OCI-LY7 (cell line): ENCODE results near the gene OR52B2. TPM values are rescaled to one million over a fixed set of nuclear protein-coding genes. Genes with fewer than 3 reads are reported as not detected.

ENCODE experiments used
- BruUV-seq: library from RNA; stranded (reverse); fragments of 400-500 nt; replicated peaks from 2 replicates; lab custom pipeline; 2021; lab: Mats Ljungman, UMichigan
- CTCF ChIA-PET: fragments of 300-600 bp; sonication (Branson Sonifier 250); formaldehyde crosslinking; loops from one replicate; lab custom pipeline; 2022; ENCODE audit warnings: antibody characterized with exemption; ENCODE audit not compliant: unreplicated experiment; lab: Charles Lee
- POLR2A ChIA-PET: fragments of 300-600 bp; sonication (Branson Sonifier 250); formaldehyde crosslinking; loops from one replicate; lab custom pipeline; 2022; ENCODE audit warnings: antibody characterized with exemption; lab: Charles Lee
- DNase-seq: peaks from one replicate; pipeline ENCODE4 v3.0.0-alpha.2; 2015; ENCODE audit warnings: low spot score
- H2AFZ ChIP-seq: fragments of 200-600 bp; sonication (generic), shearing (Covaris generic); 2 replicates; pipeline ENCODE4 v1.6.1; 2014; ENCODE audit warnings: mild to moderate bottlenecking, antibody characterized with exemption, low read length, moderate library complexity
- H3K27ac ChIP-seq: fragments of 200-600 bp; sonication (generic); 2 replicates; pipeline ENCODE4 v1.5.1; 2014; ENCODE audit warnings: mixed run types, low read depth, mild to moderate bottlenecking, moderate library complexity, low read length, inconsistent platforms; ENCODE audit not compliant: poor library complexity, severe bottlenecking
- H3K36me3 ChIP-seq: fragments of 200-600 bp; sonication (generic); 2 replicates; pipeline ENCODE4 v1.6.1; 2014; ENCODE audit warnings: mild to moderate bottlenecking, antibody characterized with exemption, low read length, moderate library complexity, mixed read lengths; ENCODE audit not compliant: insufficient read depth
- H3K4me1 ChIP-seq: fragments of 200-600 bp; sonication (generic); 2 replicates; pipeline ENCODE4 v1.5.1; 2014; ENCODE audit warnings: mild to moderate bottlenecking, low read length; ENCODE audit not compliant: insufficient read depth, poor library complexity, severe bottlenecking
- H3K4me2 ChIP-seq: fragments of 200-600 bp; sonication (generic); 2 replicates; pipeline ENCODE4 v1.6.1; 2014; ENCODE audit warnings: mild to moderate bottlenecking, low read length
- H3K4me3 ChIP-seq: fragments of 200-600 bp; sonication (generic); 2 replicates; pipeline ENCODE4 v1.5.1; 2014; ENCODE audit warnings: mild to moderate bottlenecking, low read depth, low read length; ENCODE audit not compliant: poor library complexity, severe bottlenecking
- H3K79me2 ChIP-seq: fragments of 200-600 bp; sonication (generic); 2 replicates; pipeline ENCODE4 v1.6.1; 2016; ENCODE audit warnings: low read depth, mild to moderate bottlenecking, low read length, moderate library complexity, mixed read lengths; ENCODE audit not compliant: insufficient read depth
- H3K9me2 ChIP-seq: fragments of 200-600 bp; sonication (generic); 2 replicates; pipeline ENCODE4 v1.6.1; 2016; ENCODE audit warnings: mild to moderate bottlenecking, low read length, mixed read lengths; ENCODE audit not compliant: insufficient read depth
- H3K9me3 ChIP-seq: fragments of 200-600 bp; sonication (generic); 2 replicates; pipeline ENCODE4 v1.6.1; 2014; ENCODE audit warnings: mild to moderate bottlenecking, mixed run types, low read length, mixed read lengths
- H4K20me1 ChIP-seq: fragments of 200-600 bp; sonication (generic); 2 replicates; pipeline ENCODE4 v1.6.1; 2014; ENCODE audit warnings: mild to moderate bottlenecking, antibody characterized with exemption, low read length, moderate library complexity, mixed read lengths; ENCODE audit not compliant: insufficient read depth
- CTCF ChIP-seq: fragments of 200-600 bp; sonication (generic); conservative IDR thresholded peaks from 2 replicates; pipeline ENCODE4 v1.5.1; 2014; ENCODE audit warnings: mild to moderate bottlenecking, antibody characterized with exemption, low read length, moderate library complexity, mixed read lengths
- EZH2phosphoT487 ChIP-seq: fragments of 200-600 bp; sonication (generic); IDR thresholded peaks from 2 replicates; pipeline ENCODE4 v1.6.1; 2018; ENCODE audit warnings: low read depth, borderline replicate concordance, mild to moderate bottlenecking, mixed run types, antibody characterized with exemption, low read length, moderate library complexity, mixed read lengths
- intact Hi-C: fragments of 100-400 bp; cut with micrococcal nuclease; formaldehyde crosslinking; loops from one replicate; pipeline ENCODE4 v1.10.0; 2022; ENCODE audit not compliant: unreplicated experiment
- total RNA-seq, 2 experiments: library from RNA; depleted of rRNA in 1 of 2; stranded (reverse); fragments of >200 nt in 1 of 2; shearing (Covaris generic) in 1 of 2; gene quantifications; 2 replicates each; pipeline ENCODE4 v1.2.3, GENCODE V29; 2014 to 2022

OR52B2 gene
- total RNA-seq, 2 experiments from 2014 or later: not detected

GRCh38 chr11:6201481-6201880, 31.4 kb upstream of the OR52B2 start:
- no peaks in the 10 kb centered on the region for H3K9me2 ChIP-seq
- ChIA-PET POLR2A (interaction anchor here (0.6 to 1.1 kb wide), 3 partner anchors 18 to 234 kb away, joined by 3 read pairs; no protein-coding TSS in a partner anchor), CTCF (no interaction called here)
- no peak overlapping the region for H2AFZ ChIP-seq
- H3K4me2 ChIP-seq: no peak overlapping the region
- H3K36me3 ChIP-seq: no peaks in the 10 kb centered on the region
- H4K20me1 ChIP-seq: no peaks in the 10 kb centered on the region
- intact Hi-C loops: no loop called here
- no peaks in the 10 kb centered on the region for H3K79me2 ChIP-seq
- no peak overlapping the region for H3K27ac ChIP-seq
- TF ChIP-seq CTCF (no peak), EZH2phosphoT487 (no peak)
- H3K4me1 ChIP-seq: no peaks in the 10 kb centered on the region
- H3K9me3 ChIP-seq: no peaks in the 10 kb centered on the region
- no TSS peak for BruUV-seq
- no peak for DNase-seq
- H3K4me3 ChIP-seq: no peak overlapping the region

DNA sequence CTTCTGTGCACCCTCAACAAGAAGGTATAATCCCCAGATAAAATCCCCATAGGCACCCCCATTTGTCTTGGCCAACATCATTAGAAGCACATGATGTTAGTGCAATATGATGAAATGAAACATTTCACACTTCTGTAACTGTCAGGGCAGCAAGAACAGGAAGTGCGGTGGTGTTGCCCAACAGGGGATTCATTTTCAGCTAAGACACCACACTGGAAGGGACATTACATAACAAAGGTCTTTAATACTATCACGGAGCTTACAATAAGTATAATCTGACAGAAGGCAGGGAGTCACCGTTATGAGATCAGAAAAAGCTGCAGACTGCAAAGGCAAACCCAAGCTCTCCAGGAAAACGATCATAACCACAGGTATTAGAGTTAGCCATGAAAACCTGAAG, 30.8 kb upstream of the OR52B2 start:
- Histone ChIP-seq H3K79me2 (no peaks in the 10 kb centered on the region), H3K4me2 (no peak overlapping the region), H3K27ac (no peak overlapping the region), H3K4me3 (no peak overlapping the region), H3K36me3 (no peaks in the 10 kb centered on the region), H3K9me3 (no peaks in the 10 kb centered on the region), H4K20me1 (no peaks in the 10 kb centered on the region), H3K4me1 (no peaks in the 10 kb centered on the region), H2AFZ (no peak overlapping the region), H3K9me2 (no peaks in the 10 kb centered on the region)
- intact Hi-C loops: no loop called here
- no peak for TF ChIP-seq CTCF
- no peak for TF ChIP-seq EZH2phosphoT487
- no peak for DNase-seq
- POLR2A ChIA-PET: interaction anchor here (0.6 to 1.1 kb wide), 4 partner anchors 18 to 647 kb away, joined by 3 read pairs; no protein-coding TSS in a partner anchor
- BruUV-seq: no TSS peak
- CTCF ChIA-PET: no interaction called here

DNA sequence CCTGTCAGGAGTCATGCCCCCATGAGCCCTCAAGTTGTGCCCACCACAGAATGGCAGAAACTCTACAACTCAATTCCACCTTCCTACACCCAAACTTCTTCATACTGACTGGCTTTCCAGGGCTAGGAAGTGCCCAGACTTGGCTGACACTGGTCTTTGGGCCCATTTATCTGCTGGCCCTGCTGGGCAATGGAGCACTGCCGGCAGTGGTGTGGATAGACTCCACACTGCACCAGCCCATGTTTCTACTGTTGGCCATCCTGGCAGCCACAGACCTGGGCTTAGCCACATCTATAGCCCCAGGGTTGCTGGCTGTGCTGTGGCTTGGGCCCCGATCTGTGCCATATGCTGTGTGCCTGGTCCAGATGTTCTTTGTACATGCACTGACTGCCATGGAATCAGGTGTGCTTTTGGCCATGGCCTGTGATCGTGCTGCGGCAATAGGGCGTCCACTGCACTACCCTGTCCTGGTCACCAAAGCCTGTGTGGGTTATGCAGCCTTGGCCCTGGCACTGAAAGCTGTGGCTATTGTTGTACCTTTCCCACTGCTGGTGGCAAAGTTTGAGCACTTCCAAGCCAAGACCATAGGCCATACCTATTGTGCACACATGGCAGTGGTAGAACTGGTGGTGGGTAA, 29.2 kb upstream of the OR52B2 start, which contains the start of gene OR52W1:
Gene OR52W1 (plus strand): TSS at position 51 of the 637 bp plus-strand sequence. CDS start 0 bp downstream, at position 51.
- Histone ChIP-seq H4K20me1 (no peaks in the 10 kb centered on the region), H3K4me1 (no peaks in the 10 kb centered on the region), H3K9me3 (no peaks in the 10 kb centered on the region), H3K79me2 (no peaks in the 10 kb centered on the region), H3K36me3 (no peaks in the 10 kb centered on the region), H2AFZ (no peak within 1 kb of the TSS), H3K9me2 (no peaks in the 10 kb centered on the region), H3K4me2 (no peak within 1 kb of the TSS), H3K27ac (no peak within 1 kb of the TSS), H3K4me3 (no peak within 1 kb of the TSS)
- intact Hi-C loops: no loop called here
- no TSS peak for BruUV-seq
- TF ChIP-seq CTCF (no peak), EZH2phosphoT487 (no peak)
- POLR2A ChIA-PET: no interaction called here
- CTCF ChIA-PET: no interaction called here
- DNase-seq: no peak
